DMS153 treated with DMSO at 0.1 percent for 48 hours (cell line): ENCODE data around the gene SMDT1.
A peak's percentile ranks its signal among the peaks of the same experiment; 100 is the strongest.

Experiments used
- DNase-seq: peaks from one replicate; lab custom pipeline; 2025; ENCODE audit not compliant: unreplicated experiment; lab: John Stamatoyannopoulos, UW

The SMDT1 gene, protein sequence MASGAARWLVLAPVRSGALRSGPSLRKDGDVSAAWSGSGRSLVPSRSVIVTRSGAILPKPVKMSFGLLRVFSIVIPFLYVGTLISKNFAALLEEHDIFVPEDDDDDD

DNA sequence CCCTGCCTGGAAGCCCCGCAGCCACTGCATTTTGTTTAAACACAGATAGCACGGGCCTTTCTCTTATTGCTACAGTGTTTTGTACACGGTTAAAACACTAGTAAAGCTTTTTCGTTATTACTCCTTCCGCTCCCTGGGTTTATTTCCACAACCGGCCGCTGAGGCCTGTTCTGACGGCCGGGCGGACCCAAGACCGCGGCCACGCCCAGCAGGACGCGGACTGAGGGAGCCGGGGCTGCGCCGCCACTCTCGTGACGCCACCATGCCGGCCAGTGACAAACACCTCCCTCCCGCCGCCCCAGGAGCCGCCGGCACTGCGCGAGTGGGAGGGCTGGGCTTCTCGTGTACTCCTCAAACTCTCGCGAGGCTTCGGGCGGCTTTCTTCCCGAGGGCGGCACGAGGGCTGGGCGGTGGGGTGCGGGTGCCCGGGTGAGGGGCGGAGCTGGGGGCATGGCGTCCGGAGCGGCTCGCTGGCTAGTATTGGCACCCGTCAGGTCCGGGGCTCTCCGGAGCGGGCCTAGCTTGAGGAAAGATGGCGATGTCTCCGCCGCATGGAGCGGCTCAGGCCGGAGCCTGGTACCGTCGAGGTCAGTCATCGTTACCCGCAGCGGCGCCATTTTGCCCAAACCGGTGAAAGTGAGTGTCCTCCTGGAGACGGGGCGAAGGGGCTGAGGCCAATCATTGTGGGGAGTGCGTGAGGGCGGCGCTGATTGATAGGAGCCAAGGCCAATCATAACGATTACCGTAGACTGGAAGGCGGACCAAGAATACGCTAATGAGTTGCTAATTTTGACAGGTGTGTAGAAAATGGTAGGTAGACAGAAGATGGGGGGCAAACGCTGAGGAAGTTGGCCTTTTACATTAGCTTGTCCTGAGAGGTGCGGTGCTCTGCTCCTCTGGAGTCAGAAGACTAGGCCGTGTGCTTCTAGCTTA lies at the start of gene SMDT1:
Gene SMDT1, plus strand, starts transcription at position 382 of the 933 bp plus-strand sequence. Its CDS starts 69 bp downstream, at position 451.
- DNase-seq = peak; percentile 90

DNA sequence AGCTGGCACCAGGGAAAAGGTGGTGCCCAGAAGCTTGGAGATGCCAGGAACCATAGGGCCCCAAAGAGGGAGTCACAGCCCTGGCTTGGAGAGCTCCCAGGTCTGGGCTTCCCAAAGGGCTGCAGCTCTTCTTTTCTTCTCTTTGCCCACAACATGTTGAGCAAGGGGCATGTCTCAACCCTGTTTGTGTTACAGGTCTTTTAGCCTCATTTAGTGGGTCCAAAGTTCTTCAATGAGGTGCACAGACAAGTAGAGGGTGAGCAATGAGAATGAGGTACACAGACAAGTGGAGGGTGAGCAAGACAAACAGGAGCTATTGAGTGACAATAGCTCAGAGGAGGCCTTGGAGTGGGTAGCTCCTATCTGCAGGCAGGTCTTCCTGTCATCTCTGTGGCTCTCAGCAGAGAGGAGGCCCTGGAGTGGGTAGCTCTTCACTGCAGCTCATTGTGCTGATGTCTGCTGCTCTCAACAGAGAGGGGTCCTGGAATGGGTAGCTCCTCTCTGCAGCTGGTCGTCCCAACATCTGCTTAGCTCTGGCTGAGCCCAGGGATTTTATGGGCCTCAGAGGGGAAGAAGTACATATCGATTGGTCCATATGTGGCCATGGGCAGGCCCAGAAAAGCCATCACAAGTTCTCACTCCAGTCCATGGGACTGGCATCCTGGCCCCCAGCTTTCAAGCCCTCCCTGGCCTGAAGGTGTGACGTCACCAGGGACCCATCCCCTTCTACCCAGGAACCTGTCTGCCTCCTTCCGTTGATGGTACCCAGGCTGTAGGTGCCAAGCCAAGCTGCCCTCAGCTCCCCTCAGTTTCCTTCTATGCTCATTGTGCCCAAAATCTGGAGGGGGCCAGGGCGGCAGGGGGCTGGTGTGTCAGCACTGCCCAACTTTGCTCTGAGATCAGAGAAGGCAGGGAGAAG lies 46.0 kb upstream of the SMDT1 start:
- no peak for DNase-seq

DNA sequence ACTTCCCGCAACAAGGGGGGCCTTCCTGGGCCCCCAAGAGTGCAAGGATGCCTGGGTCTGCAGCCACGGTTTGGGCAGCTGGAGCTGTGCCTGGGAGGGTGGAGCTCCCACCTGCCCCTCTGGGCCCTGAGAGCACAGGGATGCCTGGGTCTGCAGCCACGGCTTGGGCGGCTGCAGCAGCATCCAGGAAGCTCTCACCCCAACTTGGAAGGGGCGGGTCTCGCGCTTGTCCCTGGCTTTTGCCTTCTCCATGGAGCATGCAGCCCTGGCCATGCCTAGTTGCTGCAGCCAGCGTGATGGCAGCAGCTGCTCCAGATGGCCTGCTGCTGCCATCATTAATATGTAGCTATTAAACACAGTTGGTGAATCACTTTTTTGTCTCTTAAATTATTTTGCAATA lies 44.2 kb upstream of the SMDT1 start:
- no peak for DNase-seq

DNA sequence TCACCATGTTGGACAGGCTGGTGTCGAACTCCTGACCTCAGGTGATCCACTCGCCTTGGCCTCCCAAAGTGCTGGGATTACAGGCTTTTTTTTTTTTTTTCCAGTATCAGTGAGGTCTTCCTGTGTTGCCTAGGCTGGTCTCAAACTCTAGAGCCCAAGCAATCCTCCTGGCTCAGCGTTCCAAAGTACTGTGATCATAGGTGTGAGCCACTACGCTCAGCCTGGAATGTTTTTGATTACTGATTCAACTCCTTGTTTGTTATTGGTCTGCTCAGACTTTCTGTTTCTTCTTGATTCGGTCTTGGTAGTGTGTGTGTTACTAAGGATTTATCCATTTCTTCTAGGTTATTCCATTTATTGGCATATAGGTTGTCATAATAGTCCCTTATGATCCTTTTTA lies 40.2 kb upstream of the SMDT1 start:
- no peak for DNase-seq

DNA sequence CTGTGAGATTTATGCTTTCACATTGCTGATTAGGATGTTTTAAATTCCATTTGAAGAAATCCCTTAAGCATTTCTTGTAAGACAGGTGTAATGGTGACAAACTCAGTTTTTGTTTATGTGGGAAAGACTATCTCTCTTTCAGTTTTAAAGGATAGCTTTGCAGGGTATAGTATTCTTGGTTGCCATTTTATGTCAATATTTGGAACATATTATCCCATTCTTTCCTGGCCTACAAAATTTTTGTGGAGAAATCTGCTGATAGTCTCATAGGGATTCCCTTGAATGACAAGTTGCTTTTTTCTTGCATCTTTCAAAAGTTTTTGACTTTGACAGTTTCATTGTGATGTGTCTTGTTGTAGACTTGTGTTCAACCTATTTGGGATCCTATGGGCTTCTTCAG lies 37.7 kb upstream of the SMDT1 start:
- DNase-seq = no peak

DNA sequence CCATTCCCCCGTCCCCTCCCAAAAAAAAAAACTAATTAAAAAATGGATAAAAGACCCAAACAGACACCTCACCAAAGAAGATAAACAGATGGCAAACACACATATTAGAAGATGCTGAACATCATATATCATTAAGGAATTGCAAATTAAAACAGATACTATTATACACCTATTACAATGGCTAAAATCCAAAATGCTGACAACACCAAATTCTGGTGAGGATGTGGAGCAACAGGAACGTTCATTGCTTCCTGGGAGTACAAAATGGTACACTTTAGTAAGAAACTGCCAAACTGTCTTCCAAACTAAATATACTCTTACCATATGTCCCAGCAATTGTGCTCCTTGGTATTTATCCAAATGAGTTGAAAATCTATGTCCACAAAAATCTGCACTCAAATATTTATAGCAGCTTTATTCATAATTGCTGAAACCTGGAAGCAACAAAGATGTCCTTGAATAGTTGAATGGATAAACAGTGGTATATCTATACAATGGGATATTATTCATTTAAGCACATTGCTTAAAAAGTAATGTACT lies 28.8 kb upstream of the SMDT1 start:
- no peak for DNase-seq

DNA sequence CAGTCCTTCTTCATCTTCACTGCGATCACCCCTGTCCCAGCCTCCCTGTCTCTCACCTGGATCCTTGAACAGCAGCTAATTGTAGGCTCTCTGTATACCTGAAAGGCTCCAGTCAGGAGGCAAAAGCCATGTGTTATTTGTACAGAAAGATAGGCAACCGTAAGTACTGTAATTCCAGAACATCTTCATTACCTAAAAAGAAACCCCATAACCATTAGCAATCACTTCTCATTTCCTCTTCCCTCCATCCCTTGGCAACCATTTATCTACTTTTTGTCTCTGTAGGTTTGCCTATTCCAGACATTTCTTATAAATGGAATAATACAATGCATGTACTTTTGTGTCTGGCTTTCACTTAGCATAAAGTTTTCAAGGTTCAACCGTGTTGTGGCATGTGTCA lies 26.7 kb upstream of the SMDT1 start:
- no peak for DNase-seq

DNA sequence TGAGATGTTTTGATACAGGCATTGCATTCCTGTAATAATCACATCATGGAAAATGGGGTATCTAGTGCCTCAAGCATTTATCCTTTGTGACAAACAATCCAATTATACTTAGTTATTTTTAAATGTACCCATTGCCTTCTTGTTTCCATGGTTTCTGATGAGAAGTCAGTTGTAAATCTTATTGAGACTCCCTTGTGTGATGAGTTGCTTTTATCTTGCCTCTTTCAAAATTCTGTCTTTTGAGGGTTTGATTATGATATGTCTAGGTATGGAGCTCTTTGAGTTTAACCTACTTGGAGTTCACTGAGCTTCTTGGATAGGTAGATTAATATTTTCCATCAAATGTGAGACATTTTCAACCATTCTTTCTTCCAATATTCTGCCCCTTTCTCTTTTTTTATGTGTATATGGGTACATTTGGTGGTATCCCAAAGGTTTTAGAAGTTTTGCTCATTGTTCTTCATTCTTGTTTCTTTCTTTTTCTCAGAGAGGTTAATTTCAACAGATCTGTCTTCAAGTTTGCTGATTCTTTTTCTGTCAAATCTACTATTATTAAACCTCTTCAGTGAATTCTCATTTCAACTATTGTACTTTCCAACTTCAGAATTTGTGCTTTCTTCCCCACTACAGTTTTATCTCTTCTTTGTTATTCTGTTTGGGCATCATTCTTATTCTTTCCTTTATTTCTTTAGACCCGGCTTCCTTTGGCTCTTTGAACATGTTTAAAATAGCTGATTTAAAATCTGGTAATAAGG lies 22.6 kb upstream of the SMDT1 start:
- no peak for DNase-seq

DNA sequence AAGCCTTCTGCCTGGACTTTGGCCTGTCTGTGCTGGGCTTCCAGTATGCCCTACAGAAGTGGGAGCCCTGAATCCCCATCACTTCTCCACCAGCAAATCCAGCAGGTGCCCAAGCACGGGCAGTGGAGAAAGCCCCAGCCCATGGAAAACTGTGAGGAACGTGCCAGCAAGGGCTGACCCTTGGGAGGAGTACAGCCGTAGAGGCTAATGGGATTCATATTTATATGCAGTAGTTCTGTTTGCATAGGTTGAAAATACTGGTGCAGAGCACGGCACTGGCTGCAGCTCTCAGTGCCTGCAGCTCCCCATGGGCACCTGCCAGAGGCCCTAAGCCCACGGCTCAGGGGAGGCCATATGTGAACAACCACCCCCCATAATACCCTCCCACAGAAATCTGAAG lies 19.0 kb upstream of the SMDT1 start:
- no peak for DNase-seq

DNA sequence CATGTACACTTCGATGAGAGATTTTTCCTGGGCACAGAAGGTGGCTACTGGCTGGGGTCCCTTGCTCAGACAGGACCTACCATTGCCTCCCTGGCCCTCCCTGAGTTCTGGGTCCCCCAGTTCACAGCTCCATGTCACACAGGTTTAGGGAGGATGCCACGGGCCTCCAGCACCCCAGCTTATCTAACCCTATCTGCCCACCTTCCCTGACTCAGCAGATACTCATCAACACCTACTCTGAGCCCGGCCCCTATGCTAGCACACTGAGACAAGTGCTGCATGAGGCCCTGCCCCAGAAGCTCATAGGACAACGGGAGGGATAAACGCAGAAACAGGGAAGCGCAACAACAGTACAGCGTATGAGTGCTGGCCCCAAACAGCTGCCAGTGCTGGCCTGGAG lies 18.5 kb upstream of the SMDT1 start:
- no peak for DNase-seq

DNA sequence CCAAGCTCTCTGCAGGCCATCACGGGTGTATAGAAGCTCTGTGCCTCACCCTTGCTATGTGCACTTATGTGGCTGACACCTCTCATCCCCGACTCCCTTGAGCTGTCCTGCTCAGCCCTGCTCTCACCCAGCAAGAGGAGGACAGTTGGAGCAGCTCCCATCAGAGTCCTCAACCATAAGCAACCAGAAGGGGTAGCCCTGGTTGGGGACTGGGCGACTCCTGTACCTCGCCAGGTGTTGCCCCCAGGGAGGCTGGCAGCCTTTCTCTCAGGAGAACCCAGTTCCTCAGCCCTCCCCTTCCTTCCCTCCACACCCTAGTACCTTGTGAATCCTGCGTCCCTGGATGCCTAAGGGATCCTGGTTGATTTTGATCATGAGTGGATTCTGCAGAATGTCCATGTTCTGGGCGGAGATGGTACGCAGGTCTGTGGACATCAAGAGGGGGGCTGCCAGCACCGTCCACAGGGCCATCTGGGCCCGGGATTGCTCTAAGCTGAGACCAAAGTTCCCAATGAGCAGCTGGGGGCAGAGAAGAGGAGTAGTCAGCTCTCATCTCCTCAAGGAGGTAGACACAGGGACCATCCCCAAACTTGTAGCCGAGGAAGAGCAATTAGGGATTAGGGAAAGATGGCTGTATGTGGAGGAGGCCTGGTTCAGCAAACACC lies 16.9 kb upstream of the SMDT1 start:
- DNase-seq = no peak

DNA sequence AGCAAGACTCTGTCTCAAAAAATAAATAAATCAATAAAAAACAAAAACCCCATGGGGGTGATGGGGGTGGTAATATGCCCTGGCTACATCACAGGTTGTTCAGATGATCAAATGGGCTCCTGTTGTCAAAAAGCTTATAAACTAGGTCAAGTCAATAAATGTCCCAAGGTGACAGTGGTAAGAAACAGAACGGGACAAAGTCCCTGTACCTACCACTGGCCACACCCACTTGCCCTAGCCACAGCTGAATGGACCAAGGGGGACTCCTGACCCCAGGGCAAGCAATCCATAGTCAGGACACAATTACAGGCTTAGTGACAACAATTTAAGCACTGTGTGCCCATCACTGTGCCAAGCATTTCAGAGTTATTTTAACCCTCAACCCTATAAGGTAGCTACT lies 14.9 kb upstream of the SMDT1 start:
- DNase-seq = no peak

DNA sequence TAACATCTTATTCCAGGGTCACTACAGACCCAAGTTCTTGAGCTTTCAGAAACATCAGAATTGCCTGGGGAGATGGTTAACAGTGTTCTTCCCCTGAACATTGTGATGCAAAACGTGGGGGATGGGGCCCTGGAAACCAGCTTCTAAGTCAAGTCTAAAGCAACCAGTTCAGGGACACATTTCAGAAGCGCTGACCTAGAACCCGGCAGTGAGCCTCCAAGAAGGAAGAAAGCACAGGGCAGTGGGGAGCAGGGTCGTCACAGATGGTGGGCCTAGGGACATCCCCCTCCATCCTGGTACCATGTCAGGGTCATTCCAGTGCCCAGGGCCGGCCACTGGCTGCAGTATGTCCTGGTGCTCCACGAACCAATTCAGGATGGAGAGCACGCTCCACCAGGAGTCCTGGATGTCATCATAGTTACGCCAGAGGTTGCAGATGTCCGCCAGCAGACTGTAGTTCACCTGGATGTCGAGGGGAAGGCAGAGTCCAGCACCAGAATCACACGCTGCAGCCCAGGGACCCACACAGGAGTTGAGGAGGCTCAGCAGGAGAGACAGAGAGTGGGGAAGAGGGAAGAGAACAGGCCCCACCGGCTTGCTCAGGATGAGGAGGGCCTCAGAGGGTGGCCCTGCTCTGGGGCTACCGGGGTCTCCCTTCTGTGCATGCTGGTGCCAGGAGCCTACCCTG lies 13.9 kb upstream of the SMDT1 start:
- no peak for DNase-seq

DNA sequence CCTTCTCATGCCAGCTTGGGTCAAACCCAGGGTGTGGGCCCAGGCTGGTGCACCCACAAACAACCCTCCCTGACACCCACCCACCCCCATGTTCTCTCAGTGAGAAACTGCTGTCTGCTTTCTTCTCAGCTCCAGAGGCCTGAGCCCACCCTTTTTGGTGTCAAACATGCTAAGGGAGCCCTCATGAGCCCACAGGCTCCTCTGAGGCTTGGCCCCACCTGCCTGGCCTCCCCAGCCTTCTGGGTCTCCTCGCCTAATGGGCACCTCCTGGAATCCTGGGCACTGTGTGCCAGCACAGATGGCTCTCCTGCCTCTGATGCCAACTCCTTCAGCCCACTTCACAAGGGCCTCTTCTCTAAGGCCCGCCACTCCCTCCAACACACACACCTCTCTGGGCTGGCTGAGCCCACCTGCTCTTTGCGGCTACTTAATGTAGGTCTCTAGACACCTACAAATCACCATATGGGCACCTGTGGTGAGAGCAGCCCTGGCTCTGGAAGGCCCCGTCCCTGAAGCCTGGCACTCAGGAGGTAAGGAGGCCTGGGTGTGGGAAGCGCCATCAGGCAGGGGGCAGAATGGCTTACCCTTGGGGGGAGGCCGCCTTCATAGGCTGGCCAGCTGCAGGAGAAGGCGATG lies 13.3 kb upstream of the SMDT1 start:
- no peak for DNase-seq

DNA sequence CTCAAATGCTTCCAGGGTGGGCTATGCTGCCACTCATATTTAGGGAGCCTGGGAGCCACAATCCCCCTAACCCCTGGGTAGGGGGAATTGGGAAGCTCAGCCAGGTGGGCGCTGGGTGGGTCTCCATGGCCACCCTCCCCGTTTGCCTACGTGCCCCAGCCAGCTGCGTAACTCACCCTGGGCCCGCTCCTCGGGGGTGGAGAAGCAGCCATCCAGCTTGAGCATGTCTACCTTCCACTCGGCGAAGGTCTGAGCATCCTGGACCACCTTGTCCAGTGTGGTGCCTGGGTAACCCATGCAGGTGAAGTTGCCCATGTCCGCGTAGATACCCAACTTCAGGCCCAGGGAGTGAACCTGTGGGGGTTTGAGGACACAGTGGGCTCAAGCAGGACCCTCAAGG lies 12.6 kb upstream of the SMDT1 start:
- no peak for DNase-seq

DNA sequence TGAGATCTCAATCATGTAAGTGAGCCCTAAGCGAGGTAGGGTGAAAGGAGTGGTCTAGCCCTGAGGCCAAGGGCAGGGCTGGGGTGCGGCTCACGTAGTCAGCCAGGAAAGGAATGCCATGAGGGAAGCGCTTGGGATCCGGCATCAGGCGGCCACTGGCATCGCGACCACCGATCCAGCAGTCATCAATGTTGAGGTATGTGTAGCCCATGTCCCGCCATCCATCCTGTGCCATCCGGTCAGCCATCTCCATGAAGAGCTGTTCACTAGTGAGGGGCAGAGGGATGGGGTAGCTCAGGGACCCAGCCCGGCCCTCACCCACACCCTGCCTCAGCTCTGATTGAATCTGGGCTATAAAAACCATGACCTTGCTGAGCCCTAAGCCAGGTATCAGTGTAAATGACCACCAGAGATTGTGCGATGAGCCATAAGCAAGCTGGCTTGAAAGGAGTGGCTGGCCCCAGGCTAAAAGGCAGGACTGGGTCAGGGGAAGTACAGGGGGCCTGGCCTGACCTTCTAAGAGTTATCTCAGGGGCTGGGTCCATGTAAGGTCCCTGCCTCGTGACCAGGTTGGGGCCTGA lies 11.7 kb upstream of the SMDT1 start:
- no peak for DNase-seq

DNA sequence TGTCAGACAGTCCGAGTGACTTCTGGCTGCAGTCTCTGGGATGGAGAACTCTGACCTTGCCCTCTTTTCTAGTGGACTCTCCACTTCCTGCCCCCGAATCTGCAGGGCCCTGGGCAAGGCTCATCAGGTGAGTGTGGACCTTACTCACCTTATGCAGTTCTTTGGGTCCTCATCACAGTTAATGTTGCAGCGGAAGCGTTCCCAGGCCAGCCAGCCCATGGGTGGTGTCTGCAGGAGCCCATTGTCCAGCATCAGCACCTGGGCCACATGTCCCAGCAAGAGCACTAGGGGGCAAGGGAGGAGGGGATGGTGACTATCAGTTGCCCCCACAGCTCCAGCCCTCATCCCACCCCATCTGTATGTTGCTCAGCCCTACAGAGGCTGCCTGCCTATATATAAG lies 11.2 kb upstream of the SMDT1 start:
- no peak for DNase-seq

DNA sequence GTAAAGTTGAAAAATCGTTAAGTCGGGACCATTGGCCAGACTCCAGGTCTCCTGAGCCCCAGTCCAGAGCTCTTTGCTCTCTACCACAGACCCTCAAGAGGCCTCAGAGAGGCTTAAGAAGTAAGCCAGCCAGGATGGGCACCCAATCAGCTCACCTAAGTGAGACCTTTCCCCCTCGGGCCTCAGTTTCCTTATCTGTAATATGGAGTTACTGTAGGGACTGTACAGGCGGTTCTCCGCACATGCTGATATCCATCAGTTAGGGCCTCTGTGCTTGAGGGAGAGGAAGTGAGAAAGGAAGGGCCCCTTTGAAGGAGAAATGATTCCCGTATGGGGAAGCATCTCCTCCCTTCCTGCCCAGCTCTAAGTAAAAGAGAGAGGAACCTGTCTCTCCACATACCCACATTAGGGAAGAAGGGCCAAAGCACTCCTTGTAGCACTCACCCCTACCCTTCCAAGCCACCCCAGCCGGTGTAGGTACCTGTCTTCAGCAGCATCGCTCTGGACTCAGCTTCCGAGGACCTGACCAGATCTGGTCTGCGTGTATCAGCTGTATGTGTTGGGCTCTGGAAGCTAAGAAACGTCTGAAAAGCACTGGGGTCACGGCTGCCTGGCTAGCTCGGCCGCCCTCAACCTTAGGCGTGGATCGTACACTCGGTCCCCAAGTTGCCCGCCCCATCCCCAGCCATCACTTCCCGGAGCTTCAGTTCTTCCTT lies 9.5 kb upstream of the SMDT1 start:
- no peak for DNase-seq
